G401 (cell line): ENCODE measurements around the gene ADGRG1. TPM values are rescaled to one million over a fixed set of nuclear protein-coding genes. Genes with fewer than 3 reads are reported as not detected.

Experiments
- DNase-seq: peaks from one replicate; pipeline ENCODE4 v3.0.0-alpha.2; 2015; ENCODE audit warnings: low spot score
- in situ Hi-C: cut with HindIII; loops from 2 replicates; pipeline ENCODE4 v1.10.0; 2016; ENCODE audit warnings: low sequenced_read_pairs, mixed read lengths
- total RNA-seq: library from RNA; depleted of rRNA; stranded (reverse); fragments of >200 nt; shearing (Covaris generic); gene quantifications from 2 replicates; pipeline ENCODE4 v1.2.3, GENCODE V29; 2014

ADGRG1 gene
- total RNA-seq, 1 experiment from 2014 or later = 4.1 TPM

GRCh38 chr16:57603115-57604024 lies 25.1 kb upstream of the ADGRG1 start:
- in situ Hi-C loops = no loop called here
- no peak for DNase-seq

GRCh38 chr16:57604177-57604576 lies 24.3 kb upstream of the ADGRG1 start:
- in situ Hi-C loops = no loop called here

GRCh38 chr16:57606147-57606846 lies 22.1 kb upstream of the ADGRG1 start:
- in situ Hi-C loops = no loop called here

More at GRCh38 chr16:57604177-57604576, 24.3 kb upstream of the ADGRG1 start:
- DNase-seq = no peak

GRCh38 chr16:57606847-57607501 lies 21.5 kb upstream of the ADGRG1 start:
- DNase-seq = no peak
- in situ Hi-C loops = no loop called here

More at GRCh38 chr16:57606147-57606846, 22.1 kb upstream of the ADGRG1 start:
- DNase-seq = no peak

GRCh38 chr16:57607676-57608461 lies 20.6 kb upstream of the ADGRG1 start:
- in situ Hi-C loops = no loop called here
- no peak for DNase-seq

- DNase-seq = no peak
- in situ Hi-C loops = no loop called here
Observed at GRCh38 chr16:57608462-57609113, 19.8 kb upstream of the ADGRG1 start.

- in situ Hi-C loops = no loop called here
- no peak for DNase-seq
Observed at GRCh38 chr16:57609541-57610401, 18.7 kb upstream of the ADGRG1 start.

- in situ Hi-C loops = no loop called here
- no peak for DNase-seq
Observed at GRCh38 chr16:57610611-57611010, 17.8 kb upstream of the ADGRG1 start.

GRCh38 chr16:57611181-57611580 lies 17.2 kb upstream of the ADGRG1 start:
- no peak for DNase-seq

GRCh38 chr16:57611706-57612105 lies 16.7 kb upstream of the ADGRG1 start:
- in situ Hi-C loops = no loop called here
- DNase-seq = no peak

More at GRCh38 chr16:57611181-57611580, 17.2 kb upstream of the ADGRG1 start:
- in situ Hi-C loops = no loop called here

GRCh38 chr16:57612494-57612893 lies 15.9 kb upstream of the ADGRG1 start:
- in situ Hi-C loops = no loop called here
- DNase-seq = no peak

GRCh38 chr16:57613514-57613913 lies 14.9 kb upstream of the ADGRG1 start:
- DNase-seq = no peak
- in situ Hi-C loops = no loop called here

GRCh38 chr16:57614536-57614935 lies 13.9 kb upstream of the ADGRG1 start:
- in situ Hi-C loops = no loop called here
- no peak for DNase-seq

- no peak for DNase-seq
- in situ Hi-C loops = no loop called here
Observed at GRCh38 chr16:57614944-57615343, 13.5 kb upstream of the ADGRG1 start.

GRCh38 chr16:57615813-57616212 lies 12.6 kb upstream of the ADGRG1 start:
- no peak for DNase-seq
- in situ Hi-C loops = no loop called here

- DNase-seq = no peak
- in situ Hi-C loops = no loop called here
Observed at GRCh38 chr16:57616241-57616640, 12.2 kb upstream of the ADGRG1 start.

- no peak for DNase-seq
- in situ Hi-C loops = no loop called here
Observed at GRCh38 chr16:57616876-57617275, 11.6 kb upstream of the ADGRG1 start.
